ENCODE measurements around the gene CLCC1. TPM values are rescaled to one million over a fixed set of nuclear protein-coding genes. Genes with fewer than 3 reads are reported as not detected.
"Not testable (repeated sequence)": the region's sequence is repeated elsewhere in the genome, so short reads cannot be mapped to it uniquely, and the experiment has no call there.

Gene CLCC1, protein sequence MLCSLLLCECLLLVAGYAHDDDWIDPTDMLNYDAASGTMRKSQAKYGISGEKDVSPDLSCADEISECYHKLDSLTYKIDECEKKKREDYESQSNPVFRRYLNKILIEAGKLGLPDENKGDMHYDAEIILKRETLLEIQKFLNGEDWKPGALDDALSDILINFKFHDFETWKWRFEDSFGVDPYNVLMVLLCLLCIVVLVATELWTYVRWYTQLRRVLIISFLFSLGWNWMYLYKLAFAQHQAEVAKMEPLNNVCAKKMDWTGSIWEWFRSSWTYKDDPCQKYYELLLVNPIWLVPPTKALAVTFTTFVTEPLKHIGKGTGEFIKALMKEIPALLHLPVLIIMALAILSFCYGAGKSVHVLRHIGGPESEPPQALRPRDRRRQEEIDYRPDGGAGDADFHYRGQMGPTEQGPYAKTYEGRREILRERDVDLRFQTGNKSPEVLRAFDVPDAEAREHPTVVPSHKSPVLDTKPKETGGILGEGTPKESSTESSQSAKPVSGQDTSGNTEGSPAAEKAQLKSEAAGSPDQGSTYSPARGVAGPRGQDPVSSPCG
- polyA plus RNA-seq (ENCODE audit: insufficient read length in 3 of 3), result 10 to 100 TPM; 34.5 to 39.3 (median 36.5) TPM

GRCh38 chr1:108963052-108963686 lies at the start of gene CLCC1:
Gene CLCC1 (minus strand): TSS chr1:108963484. CDS start chr1:108950437, 13,047 bp downstream.
- peak; percentile 64 to 83 (median 76) for DNase-seq (ENCODE audit: low read depth in 3 of 3, low spot score in 2 of 3)

GRCh38 chr1:109011335-109011734 lies 48.1 kb upstream of the CLCC1 start:
- DNase-seq (ENCODE audit: low read depth in 3 of 3, low spot score in 2 of 3), result no peak

- not testable (repeated sequence) for DNase-seq (ENCODE audit: low read depth in 3 of 3, low spot score in 2 of 3)
These were observed 33.3 kb upstream of the CLCC1 start for GRCh38 chr1:108996622-108997021.

DNA sequence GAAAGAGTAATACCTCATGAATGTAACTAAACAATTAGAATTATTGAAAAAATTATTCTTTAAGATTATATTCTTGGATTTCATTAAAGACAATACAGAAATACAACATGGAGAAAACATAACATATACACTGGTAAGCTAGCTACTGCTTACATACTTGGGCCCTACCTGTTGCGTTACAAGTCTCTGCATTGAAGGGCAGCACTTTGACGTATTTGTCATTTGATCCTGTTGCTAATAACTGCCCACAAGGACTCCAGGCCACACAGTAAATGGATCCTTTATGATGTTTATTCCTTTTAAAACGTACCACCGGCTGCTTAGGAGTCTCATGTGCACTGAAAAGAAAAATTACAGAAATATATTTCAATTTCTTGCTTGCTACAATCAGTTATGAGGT lies 19.8 kb upstream of the CLCC1 start:
- no peak for DNase-seq (ENCODE audit: low read depth in 3 of 3, low spot score in 2 of 3)

- no peak for DNase-seq (ENCODE audit: low read depth in 3 of 3, low spot score in 2 of 3)
These were observed 13.4 kb upstream of the CLCC1 start for GRCh38 chr1:108976658-108977057.

DNA sequence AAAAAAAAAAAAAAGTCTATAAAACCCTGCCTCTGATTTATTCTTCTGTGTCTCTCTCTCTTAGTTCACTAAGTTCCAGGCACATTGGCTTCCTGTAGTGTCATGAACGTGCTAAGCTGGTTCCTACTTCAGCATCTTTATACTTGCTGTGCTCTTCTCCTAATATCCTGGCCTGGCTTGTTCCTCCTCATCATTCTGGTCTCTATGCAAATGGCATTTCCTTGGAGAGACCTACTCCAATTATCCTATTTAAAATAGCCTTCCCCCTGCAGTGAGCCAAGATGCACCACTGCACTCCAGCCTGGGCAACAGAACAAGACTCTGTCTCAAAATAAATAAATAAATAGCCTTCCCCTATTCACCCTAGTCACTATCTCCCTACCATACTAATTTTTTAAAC lies 9.7 kb upstream of the CLCC1 start:
- DNase-seq (ENCODE audit: low read depth in 3 of 3, low spot score in 2 of 3), result no peak

- no peak for DNase-seq (ENCODE audit: low read depth in 3 of 3, low spot score in 2 of 3)
These were observed 6.1 kb upstream of the CLCC1 start for GRCh38 chr1:108969346-108969745.

GRCh38 chr1:108962681-108963051 lies 618 bp downstream of the CLCC1 start:
- no peak for DNase-seq (ENCODE audit: low read depth in 3 of 3, low spot score in 2 of 3)

DNA sequence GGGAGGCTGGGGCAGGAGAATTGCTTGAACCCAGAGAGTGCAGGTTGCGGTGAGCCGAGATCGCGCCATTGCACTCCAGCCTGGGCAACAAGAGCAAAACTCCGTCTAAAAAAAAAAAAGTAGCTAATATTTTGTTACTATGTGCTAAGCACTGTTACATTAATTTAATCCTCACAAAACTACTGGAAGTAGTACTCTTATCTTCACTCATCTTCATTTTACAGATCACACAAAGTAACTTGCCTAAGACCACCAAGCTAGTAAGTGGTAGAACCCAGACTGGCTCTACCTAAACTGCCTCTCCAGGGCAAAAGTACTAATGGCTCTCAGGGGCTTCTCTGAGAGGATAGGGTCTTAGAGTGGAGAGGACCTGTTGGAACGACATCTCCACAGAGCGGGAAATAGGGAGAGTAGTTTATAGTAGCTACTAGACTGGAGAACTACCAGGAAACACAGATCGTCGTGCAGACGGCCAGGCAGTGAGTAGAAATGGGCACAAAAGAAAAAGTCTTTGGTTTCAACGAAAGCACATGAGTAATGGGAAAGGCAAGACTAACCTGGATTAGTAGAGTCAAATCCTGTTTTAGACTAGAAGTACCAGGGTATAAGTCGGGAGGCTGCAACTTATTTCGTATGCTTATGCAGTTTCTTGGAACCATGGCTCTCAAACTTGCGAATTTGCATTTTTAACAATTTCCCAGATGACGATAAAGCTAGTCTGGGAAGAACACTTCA lies 1.4 kb downstream of the CLCC1 start:
- DNase-seq (ENCODE audit: low read depth in 3 of 3, low spot score in 2 of 3), result no peak

GRCh38 chr1:108961198-108961597 lies 2.1 kb downstream of the CLCC1 start:
- no peak for DNase-seq (ENCODE audit: low read depth in 3 of 3, low spot score in 2 of 3)

DNA sequence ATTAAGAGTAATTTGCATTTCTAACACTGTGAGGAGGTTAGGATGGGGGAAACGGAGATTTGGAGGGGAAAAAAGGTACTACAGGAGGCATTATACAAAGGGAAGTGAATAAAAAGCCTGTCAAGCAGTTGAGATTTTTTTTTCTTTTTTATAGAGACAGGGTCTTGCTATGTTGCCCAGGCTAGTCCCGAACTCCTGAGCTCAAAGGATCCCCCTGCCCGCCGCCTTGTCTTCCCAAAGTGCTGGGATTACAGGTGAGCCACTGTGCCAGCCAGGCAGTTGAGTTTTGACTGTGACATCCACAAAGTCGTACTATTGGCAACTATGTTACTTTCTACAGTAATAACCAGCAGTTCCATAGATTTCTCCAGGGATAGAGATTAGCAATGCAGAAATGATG lies 2.6 kb downstream of the CLCC1 start:
- DNase-seq (ENCODE audit: low read depth in 3 of 3, low spot score in 2 of 3), result no peak

DNA sequence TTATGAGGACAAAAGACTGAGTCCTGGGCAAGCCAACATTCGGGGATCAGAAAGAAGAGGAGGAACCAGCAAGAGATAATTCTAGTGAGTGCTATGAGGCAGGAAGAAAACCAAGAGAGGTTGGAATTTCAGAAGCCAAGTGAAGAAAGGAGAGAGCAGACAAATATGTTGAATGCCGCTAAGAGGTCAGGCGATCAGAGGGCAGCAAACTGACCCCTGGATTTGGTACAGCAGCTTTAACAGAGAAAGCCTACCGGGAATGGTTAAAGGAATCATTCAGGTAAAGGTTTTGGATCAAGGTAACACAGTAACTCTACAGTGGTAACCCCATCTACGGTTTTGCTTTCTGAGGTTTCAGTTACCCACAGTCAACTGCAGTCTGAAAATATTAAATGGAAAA lies 5.4 kb downstream of the CLCC1 start:
- no peak for DNase-seq (ENCODE audit: low read depth in 3 of 3, low spot score in 2 of 3)

DNA sequence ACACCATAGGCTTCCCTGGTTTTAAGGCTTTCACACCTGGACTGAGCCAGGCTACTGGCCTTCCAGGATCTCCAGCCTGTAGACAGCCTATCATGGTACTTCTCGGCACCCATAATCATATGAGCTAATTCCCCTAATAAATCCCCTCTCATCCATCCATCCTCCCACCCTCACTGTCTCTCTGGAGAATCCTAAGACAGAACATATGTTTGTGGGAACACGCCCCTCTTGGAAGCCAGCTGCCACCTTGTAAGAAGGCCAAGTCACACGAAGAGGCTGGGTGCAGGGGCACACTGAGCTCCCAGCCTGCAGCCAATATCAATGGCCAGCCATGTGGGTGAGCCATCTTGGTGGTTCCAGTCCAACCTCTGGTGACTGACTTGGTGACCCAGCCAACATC lies 7.4 kb downstream of the CLCC1 start:
- DNase-seq (ENCODE audit: low read depth in 3 of 3, low spot score in 2 of 3), result no peak

GRCh38 chr1:108955111-108955510 lies 8.2 kb downstream of the CLCC1 start:
- DNase-seq (ENCODE audit: low read depth in 3 of 3, low spot score in 2 of 3), result no peak

- no peak for DNase-seq (ENCODE audit: low read depth in 3 of 3, low spot score in 2 of 3)
These were observed 9.8 kb downstream of the CLCC1 start for GRCh38 chr1:108953452-108953851.

- no peak for DNase-seq (ENCODE audit: low read depth in 3 of 3, low spot score in 2 of 3)
These were observed 12.0 kb downstream of the CLCC1 start for GRCh38 chr1:108951242-108951641.

GRCh38 chr1:108949044-108949443 lies 14.2 kb downstream of the CLCC1 start:
- DNase-seq (ENCODE audit: low read depth in 3 of 3, low spot score in 2 of 3), result no peak

- no peak for DNase-seq (ENCODE audit: low read depth in 3 of 3, low spot score in 2 of 3)
These were observed 15.3 kb downstream of the CLCC1 start for GRCh38 chr1:108947871-108948525.

DNA sequence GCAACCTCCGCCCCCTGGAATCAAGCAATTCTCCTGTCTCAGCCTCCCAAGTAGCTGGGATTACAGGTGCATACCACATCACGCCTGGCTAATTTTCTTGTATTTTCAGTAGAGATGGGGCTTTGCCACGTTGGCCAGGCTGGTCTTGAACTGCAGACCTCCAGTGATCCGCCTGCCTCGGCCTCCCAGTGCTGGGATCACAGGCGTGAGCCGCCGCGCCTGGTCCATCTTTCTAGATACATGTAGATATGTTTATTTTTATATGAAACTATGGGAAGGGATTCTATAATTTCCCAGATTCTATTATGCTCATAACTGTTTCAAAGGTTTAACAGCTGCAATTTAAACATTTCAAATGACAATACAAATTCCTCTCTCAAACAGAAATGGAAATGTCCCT lies 27.1 kb downstream of the CLCC1 start:
- no peak for DNase-seq (ENCODE audit: low read depth in 3 of 3, low spot score in 2 of 3)

GRCh38 chr1:108933944-108934343 lies 29.3 kb downstream of the CLCC1 start:
- no peak for DNase-seq (ENCODE audit: low read depth in 3 of 3, low spot score in 2 of 3)

- DNase-seq (ENCODE audit: low read depth in 3 of 3, low spot score in 2 of 3), result not testable (repeated sequence)
These were observed 35.7 kb downstream of the CLCC1 start for GRCh38 chr1:108927565-108927964.

Data from right renal cortex interstitium (tissue), 3 donors.